K562 (cell line): ENCODE results near the gene CRAT.

Experiments used
- CREM ChIP-seq: IDR thresholded peaks from 2 replicates; pipeline ENCODE4 v1.6.1; 2014; ENCODE audit warnings: antibody characterized with exemption, low read depth
- DDX20 ChIP-seq: fragments of 450-650 bp; IDR thresholded peaks from 2 replicates; pipeline ENCODE4 v1.6.1; 2016; ENCODE audit warnings: missing genetic modification characterization, low read depth, mild to moderate bottlenecking, missing compliant biosample characterization, moderate library complexity
- MEF2A ChIP-seq: IDR thresholded peaks from 2 replicates; pipeline ENCODE4 v1.6.1; 2011; ENCODE audit warnings: low read depth, mild to moderate bottlenecking, low read length, moderate library complexity; ENCODE audit not compliant: control insufficient read depth
- ZFP36 ChIP-seq: fragments of 150-350 bp; IDR thresholded peaks from 2 replicates; pipeline ENCODE4 v1.6.1; 2018; ENCODE audit warnings: low read length, low read depth; ENCODE audit not compliant: partially characterized antibody

DNA sequence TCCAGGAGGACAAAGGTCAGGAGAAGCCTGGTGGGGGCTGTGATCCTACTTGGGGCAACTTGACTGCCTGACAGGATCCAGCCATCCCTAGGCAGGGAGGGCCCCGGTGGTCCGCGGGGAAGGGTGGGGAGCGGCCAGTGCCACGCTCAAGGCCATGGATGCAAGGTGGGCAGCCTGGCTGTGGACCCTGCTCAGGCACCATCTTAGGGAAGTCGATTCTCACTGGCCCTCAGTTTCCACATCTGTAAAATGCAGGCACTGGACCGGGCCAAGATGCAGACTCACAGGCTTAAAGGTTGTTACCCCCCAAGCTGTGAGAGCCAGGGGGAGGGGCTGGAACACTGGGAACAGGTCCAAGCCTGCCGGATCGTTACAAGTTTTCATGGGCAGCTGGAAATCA, 38.4 kb downstream of the CRAT start:
- TF ChIP-seq MEF2A (no peak), CREM (no peak), ZFP36 (no peak), DDX20 (tag) (no peak)
